B cell (primary cell): ENCODE results near the gene CACYBP. TPM values are rescaled to one million over a fixed set of nuclear protein-coding genes. Genes with fewer than 3 reads are reported as not detected.
A peak's percentile ranks its signal among the peaks of the same experiment; 100 is the strongest.

Experiments
- ATAC-seq: fragments of 200-7000 bp; cut with Tn5 transposase; one replicate; pipeline ENCODE4 v1.10.0; 2021; ENCODE audit warnings: low read depth, mild to moderate bottlenecking, moderate number of reproducible peaks, moderate library complexity
- CTCF ChIA-PET: fragments of 350-600 bp; sonication (Branson Sonifier 250); formaldehyde crosslinking; loops from one replicate; lab custom pipeline; 2021; ENCODE audit warnings: antibody characterized with exemption, inconsistent platforms; lab: Charles Lee
- POLR2A ChIA-PET: fragments of 350-600 bp; sonication (Branson Sonifier 250); formaldehyde crosslinking; loops from one replicate; lab custom pipeline; 2021; ENCODE audit warnings: antibody characterized with exemption; lab: Charles Lee
- DNase-seq: peaks from one replicate; pipeline ENCODE4 v3.0.0; 2013
- H2AFZ ChIP-seq: 2 replicates; pipeline ENCODE4 v1.6.1; 2012; ENCODE audit warnings: mild to moderate bottlenecking, low read depth, low read length; ENCODE audit not compliant: insufficient read depth, poor library complexity, severe bottlenecking
- H3K27ac ChIP-seq, 2 donors: 1 replicate in 1 of 2; 2 replicates in 1 of 2; pipeline ENCODE4 v1.5.1; 2012 to 2013; ENCODE audit warnings: low read length in 2 of 2, mild to moderate bottlenecking in 2 of 2, moderate library complexity in 1 of 2
- H3K27me3 ChIP-seq, 4 experiments: fragments of 200-600 bp in 1 of 4; sonication (generic) in 1 of 4; replicated peaks in 1 of 4; 1 replicate in 2 of 4; 2 replicates in 2 of 4; pipeline versions ENCODE4 v1.6.1 to v1.7.0; 2013 to 2016; ENCODE audit warnings: low read length in 3 of 4, mild to moderate bottlenecking in 2 of 4, mixed read lengths in 1 of 4, moderate library complexity in 1 of 4; ENCODE audit not compliant: insufficient read depth in 4 of 4, control insufficient read depth in 3 of 4; ENCODE audit errors: control extremely low read depth in 1 of 4
- H3K36me3 ChIP-seq, 2 experiments: replicated peaks in 1 of 2; 1 replicate in 1 of 2; 2 replicates in 1 of 2; pipeline versions ENCODE4 v1.6.1 to v1.7.1; 2013; ENCODE audit warnings: low read length in 1 of 2; ENCODE audit not compliant: insufficient read depth in 2 of 2, control insufficient read depth in 1 of 2; ENCODE audit errors: control extremely low read depth in 1 of 2, extremely low read depth in 1 of 2
- H3K4me1 ChIP-seq, 2 donors: fragments of 200-600 bp in 1 of 2; sonication (generic) in 1 of 2; 1 replicate in 1 of 2; 2 replicates in 1 of 2; pipeline versions ENCODE4 v1.5.1 to v1.6.1; 2013 to 2017; ENCODE audit warnings: low read length in 2 of 2; ENCODE audit not compliant: control insufficient read depth in 2 of 2, insufficient read depth in 2 of 2
- H3K4me2 ChIP-seq: replicated peaks from 2 replicates; pipeline ENCODE3; 2012; ENCODE audit warnings: mild to moderate bottlenecking, low read depth, low read length; ENCODE audit not compliant: poor library complexity, severe bottlenecking
- H3K4me3 ChIP-seq, 5 experiments: fragments of 200-600 bp in 1 of 5; sonication (generic) in 1 of 5; 1 replicate in 3 of 5; 2 replicates in 2 of 5; pipeline versions ENCODE4 v1.5.1 to v1.7.0; 2011 to 2016; ENCODE audit warnings: low read length in 4 of 5, mild to moderate bottlenecking in 4 of 5, low read depth in 2 of 5, control low read depth in 1 of 5, moderate library complexity in 1 of 5; ENCODE audit not compliant: insufficient read depth in 1 of 5; ENCODE audit errors: control extremely low read depth in 1 of 5, extremely low read depth in 1 of 5
- H3K79me2 ChIP-seq: fragments of 200-600 bp; sonication (generic); one replicate; pipeline ENCODE4 v1.6.0; 2016; ENCODE audit warnings: low read length; ENCODE audit not compliant: control insufficient read depth, insufficient read depth
- H3K9ac ChIP-seq: fragments of 200-600 bp; sonication (generic); 2 replicates; pipeline ENCODE4 v1.6.1; 2017; ENCODE audit warnings: mild to moderate bottlenecking, low read length, moderate library complexity
- H3K9me3 ChIP-seq, 3 donors: one replicate each; pipeline versions ENCODE4 v1.6.1 to v1.7.1; 2013; ENCODE audit warnings: low read length in 2 of 3; ENCODE audit not compliant: control insufficient read depth in 2 of 3, insufficient read depth in 1 of 3; ENCODE audit errors: control extremely low read depth in 1 of 3
- H4K20me1 ChIP-seq: 2 replicates; pipeline ENCODE4 v1.6.0; 2012; ENCODE audit warnings: mild to moderate bottlenecking, low read length; ENCODE audit not compliant: insufficient read depth, control insufficient read depth, poor library complexity, severe bottlenecking
- H3K27ac Mint-ChIP-seq: one replicate; pipeline ENCODE4 v1.8.0; 2021; ENCODE audit warnings: mixed read lengths
- H3K27me3 Mint-ChIP-seq: one replicate; pipeline ENCODE4 v1.8.0; 2021; ENCODE audit warnings: mixed read lengths
- H3K4me1 Mint-ChIP-seq: one replicate; pipeline ENCODE4 v1.8.0; 2021; ENCODE audit warnings: mixed read lengths
- H3K4me3 Mint-ChIP-seq: one replicate; pipeline ENCODE4 v1.8.0; 2021; ENCODE audit warnings: mixed read lengths
- H3K9me3 Mint-ChIP-seq: one replicate; pipeline ENCODE4 v1.8.0; 2022; ENCODE audit warnings: mixed read lengths; ENCODE audit not compliant: insufficient read depth
- CTCF ChIP-seq: fragments of 200-600 bp; IDR thresholded peaks from one replicate; pipeline ENCODE4 v1.8.0; 2022; ENCODE audit warnings: antibody characterized with exemption, mild to moderate bottlenecking
- EZH2 ChIP-seq: IDR thresholded peaks from 2 replicates; pipeline ENCODE4 v1.6.1; 2012; ENCODE audit warnings: borderline replicate concordance, low read depth, mild to moderate bottlenecking, moderate library complexity, low read length; ENCODE audit not compliant: insufficient read depth, poor library complexity, severe bottlenecking
- WGBS: methylation state at CpG from one replicate; pipeline ENCODE4 v1.1.5; 2013; ENCODE audit warnings: missing lambda C conversion rate; ENCODE audit not compliant: insufficient coverage; 5-methylcytosine and 5-hydroxymethylcytosine counted together
- intact Hi-C: fragments of 100-400 bp; cut with micrococcal nuclease; formaldehyde crosslinking; loops from one replicate; pipeline ENCODE4 v1.10.0; 2022
- polyA plus RNA-seq: library from polyadenylated mRNA; depleted of rRNA; stranded (reverse); fragments of >200 nt; gene quantifications from 2 replicates; pipeline ENCODE4 v1.2.3, GENCODE V29; 2012
- total RNA-seq, 2 donors: library from RNA; stranded (reverse); fragments of 120-200 nt in 1 of 2; gene quantifications; 1 replicate in 1 of 2; 2 replicates in 1 of 2; pipeline versions ENCODE4 v1.2.3 to v1.2.4, GENCODE V29; 2013 to 2022

The CACYBP gene
- total and polyA plus RNA-seq, 2 donors (not counting 1 experiment from before 2014, with no cell fraction given), result 16.2 to 71.1 TPM

GRCh38 chr1:174971466-174971865, 28.3 kb upstream of the CACYBP start:
- H3K27me3 Mint-ChIP-seq, result no peaks in the 10 kb centered on the region
- no peak overlapping the region for H3K4me3 Mint-ChIP-seq
- Histone ChIP-seq H3K27me3 (no peaks in the 10 kb centered on the region), H4K20me1 (no peaks in the 10 kb centered on the region), H3K4me3 (no peak overlapping the region), H3K4me2 (no peak overlapping the region), H3K36me3 (peaks cover 0 to 25% of the 10 kb centered on the region in 2 experiments), H2AFZ (no peak overlapping the region), H3K27ac (no peak overlapping the region), H3K9me3 (no peaks in the 10 kb centered on the region), H3K9ac (no peak overlapping the region), H3K4me1 (peaks cover 30 to 32% of the 10 kb centered on the region in 2 donors), H3K79me2 (no peaks in the 10 kb centered on the region)
- CTCF ChIA-PET, result interaction anchor here (0.6 to 0.9 kb wide), 2 partner anchors 168 to 200 kb away, joined by 3 read pairs; no protein-coding TSS in a partner anchor
- no peak for TF ChIP-seq EZH2
- no peak for TF ChIP-seq CTCF
- peak overlapping the region; percentile 57 for H3K27ac Mint-ChIP-seq
- ATAC-seq (no peak), DNase-seq (no peak)
- POLR2A ChIA-PET, result no interaction called here
- intact Hi-C loops, result no loop called here
- H3K9me3 Mint-ChIP-seq, result no peaks in the 10 kb centered on the region
- H3K4me1 Mint-ChIP-seq, result peaks cover 33% of the 10 kb centered on the region

- ChIA-PET POLR2A (no interaction called here), CTCF (interaction anchor here (0.9 to 1.5 kb wide), 2 partner anchors 12 to 200 kb away, joined by 3 to 9 read pairs; no protein-coding TSS in a partner anchor)
- Histone ChIP-seq H3K4me3 (no peak overlapping the region), H3K9me3 (no peaks in the 10 kb centered on the region), H4K20me1 (no peaks in the 10 kb centered on the region), H3K4me2 (no peak overlapping the region), H3K27ac (no peak overlapping the region), H3K27me3 (no peaks in the 10 kb centered on the region), H3K9ac (no peak overlapping the region), H3K4me1 (peaks cover 29 to 32% of the 10 kb centered on the region in 2 donors), H3K79me2 (no peaks in the 10 kb centered on the region), H2AFZ (no peak overlapping the region), H3K36me3 (peaks cover 0 to 25% of the 10 kb centered on the region in 2 experiments)
- ATAC-seq (no peak), DNase-seq (no peak)
- Mint-ChIP-seq H3K4me3 (no peak overlapping the region), H3K27me3 (no peaks in the 10 kb centered on the region), H3K4me1 (peaks cover 32% of the 10 kb centered on the region), H3K27ac (peak overlapping the region; percentile 1), H3K9me3 (no peaks in the 10 kb centered on the region)
- intact Hi-C loops, result no loop called here
- no peak for TF ChIP-seq EZH2
- no peak for TF ChIP-seq CTCF
- no CpG with 5 or more reads among the region's 2 CpGs for WGBS
Observed at GRCh38 chr1:174971902-174972301, 27.8 kb upstream of the CACYBP start.
